Activated CD4-positive, alpha-beta memory T cell treated with anti-CD3 and anti-CD28 coated beads for 36 hours (primary cell): ENCODE measurements around the gene MCM10. TPM values are rescaled to one million over a fixed set of nuclear protein-coding genes. Genes with fewer than 3 reads are reported as not detected.

ENCODE experiments used
- CTCF ChIA-PET: fragments of 350-600 bp; sonication (Branson Sonifier 250); formaldehyde crosslinking; loops from one replicate; lab custom pipeline; 2021; ENCODE audit warnings: antibody characterized with exemption, inconsistent platforms; lab: Charles Lee
- POLR2A ChIA-PET: fragments of 350-600 bp; sonication (Branson Sonifier 250); formaldehyde crosslinking; loops from one replicate; lab custom pipeline; 2021; ENCODE audit warnings: antibody characterized with exemption; lab: Charles Lee
- DNase-seq: peaks from one replicate; pipeline ENCODE4 v3.0.0-alpha.2; 2020
- H3K27ac Mint-ChIP-seq: one replicate; pipeline ENCODE4 v1.8.0; 2021; ENCODE audit warnings: mixed read lengths
- H3K27me3 Mint-ChIP-seq: one replicate; pipeline ENCODE4 v1.8.0; 2021; ENCODE audit warnings: mixed read lengths
- H3K36me3 Mint-ChIP-seq: one replicate; pipeline ENCODE4 v1.8.0; 2021; ENCODE audit warnings: mixed read lengths
- H3K4me1 Mint-ChIP-seq: one replicate; pipeline ENCODE4 v1.8.0; 2021; ENCODE audit warnings: low read depth, mixed read lengths
- H3K4me3 Mint-ChIP-seq: one replicate; pipeline ENCODE4 v1.8.0; 2021; ENCODE audit warnings: mild to moderate bottlenecking, mixed read lengths
- H3K9me3 Mint-ChIP-seq: one replicate; pipeline ENCODE4 v1.8.0; 2021; ENCODE audit warnings: mixed read lengths
- intact Hi-C: fragments of 100-400 bp; cut with micrococcal nuclease; formaldehyde crosslinking; loops from one replicate; pipeline ENCODE4 v1.15.1; 2023
- total RNA-seq, 2 experiments: library from RNA; stranded (reverse); gene quantifications; one replicate each; pipeline ENCODE4 v1.2.3, GENCODE V29; 2021

The MCM10 gene
- total RNA-seq, 2 experiments from 2014 or later: 70.6 to 74.2 TPM

GRCh38 chr10:13195016-13195415 lies 33.7 kb downstream of the MCM10 start:
- no peak for DNase-seq
- peaks cover 64% of the 10 kb centered on the region for H3K36me3 Mint-ChIP-seq
- no peaks in the 10 kb centered on the region for H3K9me3 Mint-ChIP-seq
- ChIA-PET POLR2A (interaction anchor here (0.7 kb wide), 1 partner anchor 109 kb away, joined by 3 read pairs; no protein-coding TSS in a partner anchor), CTCF (interaction anchor here (0.9 to 1.1 kb wide), 2 partner anchors 33 to 108 kb away, joined by 3 read pairs; partner anchors contain the start of gene MCM10)
- H3K27ac Mint-ChIP-seq: no peak overlapping the region
- H3K4me3 Mint-ChIP-seq: no peak overlapping the region
- no peaks in the 10 kb centered on the region for H3K27me3 Mint-ChIP-seq
- H3K4me1 Mint-ChIP-seq: no peaks in the 10 kb centered on the region
- intact Hi-C loops: no loop called here

DNA sequence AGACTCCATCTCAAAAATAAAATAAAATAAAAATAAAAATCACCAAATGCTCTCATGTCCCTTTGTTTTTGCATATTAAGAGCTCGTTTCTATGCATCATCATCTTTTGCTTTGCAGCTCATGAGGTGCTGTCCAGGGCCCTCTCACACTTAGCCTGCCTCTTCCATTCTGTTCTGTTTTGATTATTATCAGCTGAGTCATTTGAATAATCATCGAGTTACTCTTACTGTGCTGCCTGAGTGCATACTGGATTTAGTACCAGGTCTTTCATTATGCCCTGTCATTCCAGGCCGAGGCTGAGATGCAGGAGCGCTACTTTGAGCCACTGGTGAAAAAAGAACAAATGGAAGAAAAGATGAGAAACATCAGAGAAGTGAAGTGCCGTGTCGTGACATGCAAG lies 39.8 kb downstream of the MCM10 start:
- Mint-ChIP-seq H3K4me1 (no peaks in the 10 kb centered on the region), H3K27me3 (no peaks in the 10 kb centered on the region), H3K9me3 (no peaks in the 10 kb centered on the region), H3K27ac (no peak overlapping the region), H3K36me3 (peaks cover 67% of the 10 kb centered on the region), H3K4me3 (no peak overlapping the region)
- ChIA-PET CTCF (no interaction called here), POLR2A (no interaction called here)
- no peak for DNase-seq
- intact Hi-C loops: no loop called here

GRCh38 chr10:13206091-13206490 lies 44.7 kb downstream of the MCM10 start:
- DNase-seq: no peak
- H3K36me3 Mint-ChIP-seq: peaks cover 68% of the 10 kb centered on the region
- no peak overlapping the region for H3K4me3 Mint-ChIP-seq
- H3K27ac Mint-ChIP-seq: no peak overlapping the region
- ChIA-PET CTCF (interaction anchor here (0.6 to 3.4 kb wide), 2 partner anchors 97 to 236 kb away, joined by 4 to 23 read pairs; no protein-coding TSS in a partner anchor), POLR2A (no interaction called here)
- H3K27me3 Mint-ChIP-seq: no peaks in the 10 kb centered on the region
- H3K4me1 Mint-ChIP-seq: no peaks in the 10 kb centered on the region
- H3K9me3 Mint-ChIP-seq: no peaks in the 10 kb centered on the region
- intact Hi-C loops: no loop called here

GRCh38 chr10:13206546-13207443 lies 45.4 kb downstream of the MCM10 start:
- DNase-seq: no peak
- H3K36me3 Mint-ChIP-seq: peaks cover 63% of the 10 kb centered on the region
- no peaks in the 10 kb centered on the region for H3K9me3 Mint-ChIP-seq
- POLR2A ChIA-PET: no interaction called here
- H3K27me3 Mint-ChIP-seq: no peaks in the 10 kb centered on the region
- intact Hi-C loops: no loop called here
- CTCF ChIA-PET: interaction anchor here (0.6 to 3.4 kb wide), 2 partner anchors 96 to 235 kb away, joined by 4 to 23 read pairs; no protein-coding TSS in a partner anchor
- H3K4me1 Mint-ChIP-seq: no peaks in the 10 kb centered on the region
- no peak overlapping the region for H3K4me3 Mint-ChIP-seq
- no peak overlapping the region for H3K27ac Mint-ChIP-seq

- no peak for DNase-seq
- Mint-ChIP-seq H3K4me3 (no peak overlapping the region), H3K4me1 (no peaks in the 10 kb centered on the region), H3K27ac (no peak overlapping the region), H3K36me3 (peaks cover 35% of the 10 kb centered on the region), H3K9me3 (no peaks in the 10 kb centered on the region), H3K27me3 (no peaks in the 10 kb centered on the region)
- intact Hi-C loops: no loop called here
- ChIA-PET POLR2A (no interaction called here), CTCF (no interaction called here)
Observed at GRCh38 chr10:13213163-13213562, 51.8 kb downstream of the MCM10 start.

DNA sequence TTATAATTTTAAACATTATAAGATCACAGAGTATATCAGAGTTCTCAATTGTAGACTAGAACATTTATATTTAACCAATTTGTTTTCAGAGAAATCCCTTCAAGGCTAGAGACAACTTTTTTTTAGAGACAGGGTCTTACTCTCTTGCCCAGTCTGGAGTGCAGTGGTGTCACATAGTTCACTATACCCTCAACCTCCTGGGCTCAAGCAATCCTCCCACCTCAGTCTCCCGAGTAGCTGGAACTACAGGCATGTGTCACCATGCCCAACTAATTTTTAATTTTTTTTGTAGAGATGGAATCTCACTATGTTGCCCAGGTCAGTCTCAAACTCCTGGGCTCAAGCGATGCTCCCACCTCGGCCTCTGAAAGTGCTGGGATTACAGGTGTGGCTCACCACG lies 57.5 kb downstream of the MCM10 start:
- intact Hi-C loops: no loop called here
- H3K4me3 Mint-ChIP-seq: no peak overlapping the region
- no peak for DNase-seq
- H3K9me3 Mint-ChIP-seq: no peaks in the 10 kb centered on the region
- peaks cover 8% of the 10 kb centered on the region for H3K36me3 Mint-ChIP-seq
- H3K27ac Mint-ChIP-seq: no peak overlapping the region
- POLR2A ChIA-PET: no interaction called here
- H3K27me3 Mint-ChIP-seq: no peaks in the 10 kb centered on the region
- H3K4me1 Mint-ChIP-seq: no peaks in the 10 kb centered on the region
- CTCF ChIA-PET: interaction anchor here (0.6 kb wide), 1 partner anchor 8 kb away, joined by 5 read pairs; no protein-coding TSS in a partner anchor

DNA sequence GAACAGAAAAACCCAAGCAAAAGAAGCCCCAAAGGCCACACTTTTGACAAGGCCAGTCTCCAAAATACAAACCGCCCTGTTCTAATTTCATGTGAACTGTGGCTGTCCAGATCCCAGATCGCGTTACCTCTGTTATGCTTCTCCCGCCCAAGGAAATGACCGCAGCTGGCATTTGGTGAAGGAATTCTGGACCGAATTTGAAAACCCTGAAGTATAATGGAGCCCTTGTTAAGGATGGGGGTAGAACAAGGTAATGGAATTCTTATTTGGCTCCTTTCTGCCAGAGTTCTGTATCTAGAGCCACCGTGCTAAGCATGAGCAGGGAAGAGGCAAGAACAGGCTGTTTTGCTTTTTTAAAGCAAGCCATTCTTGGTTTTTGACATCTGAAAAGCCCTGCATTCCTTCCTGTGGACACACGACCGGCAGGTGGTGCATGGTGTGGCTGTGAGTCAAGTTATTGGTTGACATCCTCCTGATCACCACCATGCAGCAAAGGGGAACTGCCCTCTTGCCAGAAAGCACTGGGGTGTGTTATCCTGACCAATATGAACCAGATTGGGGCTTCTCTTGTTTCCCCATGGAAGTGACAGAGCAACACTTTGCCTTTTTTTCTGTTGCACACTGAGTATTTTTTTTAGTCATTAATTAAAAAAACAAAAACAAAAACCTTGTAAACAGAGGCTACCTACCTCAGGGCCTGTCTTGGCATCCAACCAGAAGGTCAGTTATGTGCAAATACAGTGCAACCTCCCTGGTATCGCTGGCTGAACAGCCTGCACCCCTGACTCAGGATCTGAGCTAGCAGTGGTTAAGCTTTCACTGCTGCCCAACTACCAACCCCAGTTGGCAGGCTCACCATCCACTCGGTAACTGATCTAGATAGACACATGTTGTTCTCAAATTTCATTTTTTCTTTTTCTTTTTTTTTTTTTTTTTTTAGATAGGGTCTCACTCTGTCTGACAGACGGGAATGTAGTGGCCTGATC lies 58.6 kb downstream of the MCM10 start:
- CTCF ChIA-PET: interaction anchor here (0.6 kb wide), 1 partner anchor 7 kb away, joined by 5 read pairs; no protein-coding TSS in a partner anchor
- H3K27me3 Mint-ChIP-seq: no peaks in the 10 kb centered on the region
- H3K9me3 Mint-ChIP-seq: no peaks in the 10 kb centered on the region
- POLR2A ChIA-PET: no interaction called here
- no peak overlapping the region for H3K27ac Mint-ChIP-seq
- intact Hi-C loops: no loop called here
- H3K36me3 Mint-ChIP-seq: peaks cover 1% of the 10 kb centered on the region
- H3K4me1 Mint-ChIP-seq: no peaks in the 10 kb centered on the region
- no peak overlapping the region for H3K4me3 Mint-ChIP-seq
- DNase-seq: peak; percentile 19

DNA sequence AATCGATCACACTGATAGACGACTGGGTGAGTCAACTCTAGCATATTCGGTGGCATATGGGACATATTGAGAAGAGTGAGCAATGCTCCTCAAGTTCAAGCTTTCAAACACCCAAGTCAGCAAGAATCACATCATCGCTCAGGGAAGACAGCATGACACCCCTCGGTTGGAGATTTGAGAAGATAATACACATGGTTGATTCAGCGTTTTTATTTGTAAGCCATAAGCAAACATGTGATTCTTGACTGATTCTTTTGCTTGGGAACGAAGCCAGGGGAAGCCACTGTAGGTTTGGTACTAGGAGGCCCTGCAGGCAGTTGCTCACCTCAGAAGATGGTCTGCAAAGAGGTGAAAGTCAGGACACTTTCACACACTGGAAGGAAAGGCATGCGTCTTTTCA lies 60.2 kb downstream of the MCM10 start:
- no peaks in the 10 kb centered on the region for H3K36me3 Mint-ChIP-seq
- no peak overlapping the region for H3K27ac Mint-ChIP-seq
- no peaks in the 10 kb centered on the region for H3K9me3 Mint-ChIP-seq
- no peak for DNase-seq
- H3K4me3 Mint-ChIP-seq: no peak overlapping the region
- no peaks in the 10 kb centered on the region for H3K27me3 Mint-ChIP-seq
- POLR2A ChIA-PET: no interaction called here
- CTCF ChIA-PET: no interaction called here
- intact Hi-C loops: no loop called here
- H3K4me1 Mint-ChIP-seq: no peaks in the 10 kb centered on the region

- DNase-seq: no peak
- ChIA-PET POLR2A (no interaction called here), CTCF (no interaction called here)
- Mint-ChIP-seq H3K4me1 (no peaks in the 10 kb centered on the region), H3K36me3 (no peaks in the 10 kb centered on the region), H3K4me3 (no peak overlapping the region), H3K9me3 (no peaks in the 10 kb centered on the region), H3K27ac (no peak overlapping the region), H3K27me3 (no peaks in the 10 kb centered on the region)
- intact Hi-C loops: no loop called here
Observed at GRCh38 chr10:13222151-13222550, 60.8 kb downstream of the MCM10 start.

DNA sequence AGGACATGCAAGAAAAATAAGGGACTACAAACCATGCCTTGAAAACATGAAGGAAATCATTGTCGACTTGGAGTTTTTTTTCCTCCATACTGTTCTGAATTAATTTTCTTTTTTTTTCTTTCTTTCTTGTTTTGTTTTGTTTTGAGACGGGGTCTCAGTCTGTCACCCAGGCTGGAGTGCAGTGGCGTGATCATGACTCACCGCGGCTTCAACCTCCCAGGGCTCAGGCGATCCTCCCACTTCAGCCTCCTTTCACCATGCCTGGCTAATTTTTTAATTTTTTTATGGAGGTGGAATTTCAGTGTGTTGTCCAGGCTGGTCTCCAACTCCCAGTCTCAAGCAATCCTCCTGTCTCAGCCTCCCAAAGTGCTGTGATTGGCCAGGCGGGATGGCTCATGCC lies 61.2 kb downstream of the MCM10 start:
- Mint-ChIP-seq H3K27ac (no peak overlapping the region), H3K4me3 (no peak overlapping the region), H3K27me3 (no peaks in the 10 kb centered on the region), H3K36me3 (no peaks in the 10 kb centered on the region), H3K4me1 (no peaks in the 10 kb centered on the region), H3K9me3 (no peaks in the 10 kb centered on the region)
- DNase-seq: no peak
- POLR2A ChIA-PET: no interaction called here
- intact Hi-C loops: no loop called here
- CTCF ChIA-PET: no interaction called here

DNA sequence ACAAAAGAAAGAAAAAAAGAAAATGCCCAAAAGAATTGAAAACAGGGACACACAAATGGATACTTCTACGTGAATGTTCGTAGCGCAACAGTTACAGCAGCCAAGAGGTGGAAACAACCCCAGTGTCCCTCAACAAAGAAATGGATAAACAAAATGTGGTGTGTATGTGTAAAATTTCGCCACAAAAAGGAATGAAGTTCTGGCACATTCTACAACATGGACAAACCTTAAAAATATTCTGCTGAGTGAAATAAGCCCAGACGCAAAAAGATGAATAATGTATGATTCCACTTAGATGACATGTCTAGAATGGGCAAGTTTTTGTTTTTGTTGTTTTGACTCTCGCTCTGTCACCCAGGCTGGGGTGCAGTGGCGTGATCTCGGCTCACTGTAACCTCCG lies 61.9 kb downstream of the MCM10 start:
- no peak for DNase-seq
- intact Hi-C loops: no loop called here
- Mint-ChIP-seq H3K4me1 (no peaks in the 10 kb centered on the region), H3K4me3 (no peak overlapping the region), H3K27ac (no peak overlapping the region), H3K27me3 (no peaks in the 10 kb centered on the region), H3K9me3 (no peaks in the 10 kb centered on the region), H3K36me3 (no peaks in the 10 kb centered on the region)
- ChIA-PET CTCF (no interaction called here), POLR2A (no interaction called here)
